ENCODE data around the gene PPP1R3F.
"Not testable (repeated sequence)": the region's sequence is repeated elsewhere in the genome, so short reads cannot be mapped to it uniquely, and the experiment has no call there.

The PPP1R3F gene

DNA sequence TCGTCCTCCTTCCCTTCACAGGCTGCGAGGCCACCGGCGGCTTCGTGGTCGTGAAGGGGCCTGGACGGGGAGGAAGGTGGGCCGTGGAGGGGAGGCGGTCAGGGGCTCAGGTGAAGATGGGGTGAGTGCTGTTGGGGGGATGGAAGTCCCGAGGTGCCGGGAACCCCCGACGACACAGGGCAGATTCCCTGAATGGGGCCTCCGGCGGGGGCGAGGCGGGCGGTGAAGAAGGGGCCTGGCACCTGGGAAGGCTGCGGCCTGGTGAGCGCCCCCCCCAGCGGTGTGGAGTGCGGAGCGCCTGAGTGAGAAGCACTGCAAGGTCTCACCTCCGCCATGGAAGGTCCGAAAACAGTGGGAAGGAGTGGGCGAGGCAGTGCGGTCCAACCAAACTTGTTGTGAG lies 52.7 kb downstream of the PPP1R3F start:
- DNase-seq, result not testable (repeated sequence)

DNA sequence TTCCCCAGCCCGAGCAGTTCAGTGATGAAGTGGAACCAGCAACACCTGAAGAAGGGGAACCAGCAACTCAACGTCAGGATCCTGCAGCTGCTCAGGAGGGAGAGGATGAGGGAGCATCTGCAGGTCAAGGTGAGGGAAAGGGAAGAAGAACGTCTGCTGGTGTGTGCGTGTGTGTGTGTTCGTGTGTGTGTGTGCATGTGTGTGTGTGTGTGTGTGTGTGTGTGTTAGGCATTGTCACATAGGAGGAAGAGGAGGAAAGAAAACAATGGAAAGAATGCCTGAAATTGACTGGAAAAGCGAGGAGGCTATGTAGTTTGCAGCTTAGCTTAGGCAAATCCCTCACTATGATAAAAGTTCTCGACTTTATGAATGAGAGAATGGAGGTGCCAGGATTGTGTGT lies 54.1 kb downstream of the PPP1R3F start:
- not testable (repeated sequence) for DNase-seq

DNA sequence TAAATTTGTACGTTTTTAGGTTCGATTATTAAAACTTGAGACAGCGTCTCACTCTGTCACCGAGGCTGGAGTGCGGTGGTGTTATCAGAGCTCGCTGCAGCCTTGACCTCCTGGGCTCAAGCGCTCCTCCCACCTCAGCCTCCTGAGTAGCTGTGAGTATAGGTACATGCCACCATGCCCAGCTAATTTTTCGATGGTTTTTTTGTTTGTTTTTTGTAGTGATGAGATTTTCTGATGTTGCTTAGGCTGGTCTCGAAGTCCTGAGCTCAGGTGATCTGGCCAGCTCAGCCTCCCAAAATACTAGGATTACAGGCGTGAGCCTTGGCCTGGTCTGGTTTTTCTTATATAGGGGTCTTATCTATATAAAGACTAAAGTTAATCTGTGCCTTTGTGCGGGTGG lies 60.8 kb downstream of the PPP1R3F start:
- DNase-seq, result not testable (repeated sequence)

DNA sequence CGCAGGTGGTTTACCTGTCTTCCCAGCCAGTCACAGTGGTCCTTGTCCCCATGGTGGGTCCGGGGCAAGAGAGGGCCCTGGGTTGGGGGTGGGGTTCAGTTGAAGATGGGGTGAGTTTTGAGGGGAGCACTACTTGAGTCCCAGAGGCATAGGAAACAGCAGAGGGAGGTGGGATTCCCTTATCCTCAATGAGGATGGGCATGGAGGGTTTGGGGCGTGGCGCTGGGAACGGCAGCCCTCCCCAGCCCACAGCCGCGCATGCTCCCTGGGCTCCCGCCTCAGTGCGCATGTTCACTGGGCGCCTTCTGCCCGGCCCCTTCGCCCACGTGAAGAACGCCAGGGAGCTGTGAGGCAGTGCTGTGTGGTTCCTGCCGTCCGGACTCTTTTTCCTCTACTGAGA lies 61.7 kb downstream of the PPP1R3F start, which contains the start of gene GAGE13:
TSS of gene GAGE13 (plus strand) at position 301 of the 400 bp plus-strand sequence. CDS start 1,156 bp downstream, outside the sequence.
- not testable (repeated sequence) for DNase-seq

DNA sequence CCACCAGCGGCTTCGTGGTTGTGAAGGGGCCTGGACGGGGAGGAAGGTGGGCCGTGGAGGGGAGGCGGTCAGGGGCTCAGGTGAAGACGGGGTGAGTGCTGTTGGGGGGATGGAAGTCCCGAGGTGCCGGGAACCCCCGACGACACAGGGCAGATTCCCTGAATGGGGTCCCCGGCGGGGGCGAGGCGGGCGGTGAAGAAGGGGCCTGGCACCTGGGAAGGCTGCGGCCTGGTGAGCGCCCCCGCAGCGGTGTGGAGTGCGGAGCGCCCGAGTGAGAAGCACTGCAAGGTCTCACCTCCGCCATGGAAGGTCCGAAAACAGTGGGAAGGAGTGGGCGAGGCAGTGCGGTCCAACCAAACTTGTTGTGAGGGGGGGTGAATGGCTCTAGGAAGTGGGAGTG lies 62.2 kb downstream of the PPP1R3F start:
- DNase-seq, result not testable (repeated sequence)

Data from activated effector memory CD4-positive, alpha-beta T cell treated with Interleukin-2 at 50 U/mL for 16 hours (primary cell).